DND-41 (cell line): ENCODE data around the gene ZNF236.

Experiments used
- ATAC-seq: fragments of 200-7000 bp; cut with Tn5 transposase; 3 replicates; pipeline ENCODE4 v1.9.1; 2021; ENCODE audit warnings: low read depth; ENCODE audit not compliant: insufficient read depth
- DNase-seq: peaks from one replicate; pipeline ENCODE4 v3.0.0-alpha.2; 2020
- H2AFZ ChIP-seq: 2 replicates; pipeline ENCODE4 v1.6.0; 2012; ENCODE audit warnings: low read depth, low read length
- H3K27ac ChIP-seq: 2 replicates; pipeline ENCODE4 v1.5.1; 2012; ENCODE audit warnings: low read length, inconsistent platforms
- H3K27me3 ChIP-seq: fragments of 200-600 bp; sonication (generic); 2 replicates; pipeline ENCODE4 v1.6.0; 2012; ENCODE audit warnings: low read length, mild to moderate bottlenecking, inconsistent platforms; ENCODE audit not compliant: insufficient read depth, poor library complexity
- H3K36me3 ChIP-seq: 2 replicates; pipeline ENCODE4 v1.5.1; 2012; ENCODE audit warnings: low read length, inconsistent platforms; ENCODE audit not compliant: insufficient read depth
- H3K4me1 ChIP-seq: 2 replicates; pipeline ENCODE4 v1.5.1; 2012; ENCODE audit warnings: mild to moderate bottlenecking, low read length; ENCODE audit not compliant: insufficient read depth
- H3K4me2 ChIP-seq: 2 replicates; pipeline ENCODE4 v1.6.0; 2012; ENCODE audit warnings: mild to moderate bottlenecking, moderate library complexity, low read length, inconsistent platforms; ENCODE audit not compliant: insufficient read depth
- H3K4me3 ChIP-seq, 2 experiments: fragments of 200-600 bp in 1 of 2; shearing (Covaris generic) in 1 of 2; 2 replicates each; pipeline ENCODE4 v1.5.1; 2012 to 2016; ENCODE audit warnings: inconsistent platforms in 2 of 2, low read length in 2 of 2, mild to moderate bottlenecking in 2 of 2, low read depth in 1 of 2, moderate library complexity in 1 of 2
- H3K79me2 ChIP-seq: 2 replicates; pipeline ENCODE4 v1.6.0; 2012; ENCODE audit warnings: low read length, inconsistent platforms; ENCODE audit not compliant: insufficient read depth
- H3K9ac ChIP-seq: 2 replicates; pipeline ENCODE4 v1.6.0; 2012; ENCODE audit warnings: low read depth, mild to moderate bottlenecking, inconsistent platforms, low read length, moderate library complexity
- H3K9me3 ChIP-seq: 2 replicates; pipeline ENCODE4 v1.5.1; 2012; ENCODE audit warnings: low read length, moderate library complexity, mild to moderate bottlenecking, inconsistent platforms; ENCODE audit not compliant: insufficient read depth, severe bottlenecking
- H4K20me1 ChIP-seq: 2 replicates; pipeline ENCODE4 v1.6.0; 2012; ENCODE audit warnings: low read length; ENCODE audit not compliant: insufficient read depth
- EZH2 ChIP-seq: IDR thresholded peaks from 3 replicates; pipeline ENCODE4 v1.6.1; 2012; ENCODE audit warnings: borderline replicate concordance, low read depth, mild to moderate bottlenecking, moderate library complexity, low read length, inconsistent platforms; ENCODE audit not compliant: severe bottlenecking
- TF ChIP-seq, protein P1 (sequence below): IDR thresholded peaks from 2 replicates; pipeline ENCODE4 v1.5.1; 2012; ENCODE audit warnings: borderline replicate concordance, low read length, moderate library complexity, mild to moderate bottlenecking; ENCODE audit not compliant: poor library complexity, severe bottlenecking; ENCODE audit errors: extremely low read depth

Gene ZNF236

DNA sequence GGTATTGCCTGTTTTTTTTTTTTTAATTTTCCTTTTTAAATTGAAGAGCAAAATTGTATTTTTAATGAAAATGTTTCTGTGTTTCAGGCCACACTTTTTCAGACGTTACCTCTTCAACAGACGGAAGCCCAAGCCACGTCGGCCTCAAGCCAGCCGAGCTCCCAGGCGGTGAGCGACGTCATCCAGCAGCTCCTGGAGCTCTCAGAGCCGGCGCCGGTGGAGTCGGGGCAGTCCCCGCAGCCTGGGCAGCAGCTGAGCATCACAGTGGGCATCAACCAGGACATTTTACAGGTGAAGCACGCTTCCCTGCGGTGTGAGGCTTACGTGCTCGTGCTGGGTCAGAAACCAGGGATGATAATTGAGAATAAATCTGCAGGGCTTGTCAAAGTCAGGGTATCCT, 57.7 kb downstream of the ZNF236 start:
- Histone ChIP-seq H3K9ac (no peak overlapping the region), H4K20me1 (no peaks in the 10 kb centered on the region), H3K79me2 (no peaks in the 10 kb centered on the region), H3K9me3 (no peaks in the 10 kb centered on the region), H3K4me1 (no peaks in the 10 kb centered on the region), H3K36me3 (peaks cover 83% of the 10 kb centered on the region), H2AFZ (no peak overlapping the region), H3K27me3 (no peaks in the 10 kb centered on the region), H3K4me2 (no peak overlapping the region), H3K4me3 (no peak overlapping the region), H3K27ac (no peak overlapping the region)
- TF ChIP-seq EZH2 = no peak
- TF ChIP-seq, protein P1, sequence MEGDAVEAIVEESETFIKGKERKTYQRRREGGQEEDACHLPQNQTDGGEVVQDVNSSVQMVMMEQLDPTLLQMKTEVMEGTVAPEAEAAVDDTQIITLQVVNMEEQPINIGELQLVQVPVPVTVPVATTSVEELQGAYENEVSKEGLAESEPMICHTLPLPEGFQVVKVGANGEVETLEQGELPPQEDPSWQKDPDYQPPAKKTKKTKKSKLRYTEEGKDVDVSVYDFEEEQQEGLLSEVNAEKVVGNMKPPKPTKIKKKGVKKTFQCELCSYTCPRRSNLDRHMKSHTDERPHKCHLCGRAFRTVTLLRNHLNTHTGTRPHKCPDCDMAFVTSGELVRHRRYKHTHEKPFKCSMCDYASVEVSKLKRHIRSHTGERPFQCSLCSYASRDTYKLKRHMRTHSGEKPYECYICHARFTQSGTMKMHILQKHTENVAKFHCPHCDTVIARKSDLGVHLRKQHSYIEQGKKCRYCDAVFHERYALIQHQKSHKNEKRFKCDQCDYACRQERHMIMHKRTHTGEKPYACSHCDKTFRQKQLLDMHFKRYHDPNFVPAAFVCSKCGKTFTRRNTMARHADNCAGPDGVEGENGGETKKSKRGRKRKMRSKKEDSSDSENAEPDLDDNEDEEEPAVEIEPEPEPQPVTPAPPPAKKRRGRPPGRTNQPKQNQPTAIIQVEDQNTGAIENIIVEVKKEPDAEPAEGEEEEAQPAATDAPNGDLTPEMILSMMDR = no peak
- DNase-seq = no peak
- no peak for ATAC-seq

- no peak overlapping the region for H3K4me2 ChIP-seq
- H3K9me3 ChIP-seq = no peaks in the 10 kb centered on the region
- DNase-seq = no peak
- H3K27ac ChIP-seq = no peak overlapping the region
- H3K36me3 ChIP-seq = peaks cover 85% of the 10 kb centered on the region
- H3K79me2 ChIP-seq = no peaks in the 10 kb centered on the region
- H2AFZ ChIP-seq = no peak overlapping the region
- H3K9ac ChIP-seq = no peak overlapping the region
- no peaks in the 10 kb centered on the region for H4K20me1 ChIP-seq
- no peak for ATAC-seq
- no peak overlapping the region for H3K4me3 ChIP-seq
- TF ChIP-seq, protein P1 = no peak
- no peak for TF ChIP-seq EZH2
- H3K4me1 ChIP-seq = no peaks in the 10 kb centered on the region
- H3K27me3 ChIP-seq = no peaks in the 10 kb centered on the region
Measured at GRCh38 chr18:76881744-76882143, 59.4 kb downstream of the ZNF236 start.

- Histone ChIP-seq H4K20me1 (no peaks in the 10 kb centered on the region), H3K27me3 (no peaks in the 10 kb centered on the region), H3K4me1 (no peaks in the 10 kb centered on the region), H2AFZ (no peak overlapping the region), H3K4me2 (no peak overlapping the region), H3K27ac (no peak overlapping the region), H3K9ac (no peak overlapping the region), H3K4me3 (no peak overlapping the region), H3K9me3 (no peaks in the 10 kb centered on the region), H3K79me2 (no peaks in the 10 kb centered on the region), H3K36me3 (peaks cover 84% of the 10 kb centered on the region)
- ATAC-seq = no peak
- no peak for DNase-seq
- TF ChIP-seq, protein P1 = no peak
- TF ChIP-seq EZH2 = no peak
Measured at GRCh38 chr18:76882146-76882545, 59.8 kb downstream of the ZNF236 start.

DNA sequence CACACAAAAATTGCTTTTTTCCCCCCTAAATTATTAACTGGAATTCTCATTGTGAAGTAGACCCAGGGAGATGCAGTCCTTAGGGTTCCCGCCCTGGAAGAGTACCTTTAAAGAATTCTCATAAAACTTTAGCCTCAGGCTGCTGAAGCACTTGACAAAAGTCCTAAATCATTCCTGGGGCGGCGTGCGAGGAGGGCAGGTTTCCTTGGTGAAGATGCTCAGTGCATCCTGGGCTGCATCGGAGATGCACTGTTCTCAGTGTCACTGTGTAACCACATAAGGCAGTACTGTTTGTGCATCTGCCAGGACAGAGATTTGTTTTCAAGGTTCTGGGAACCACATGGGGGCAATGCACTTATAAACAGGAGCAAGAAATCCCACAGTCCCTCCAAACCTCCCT, 62.6 kb downstream of the ZNF236 start:
- Histone ChIP-seq H3K4me2 (no peak overlapping the region), H3K36me3 (peaks cover 92% of the 10 kb centered on the region), H4K20me1 (no peaks in the 10 kb centered on the region), H3K9ac (no peak overlapping the region), H3K27ac (no peak overlapping the region), H3K27me3 (no peaks in the 10 kb centered on the region), H3K4me1 (no peaks in the 10 kb centered on the region), H3K79me2 (no peaks in the 10 kb centered on the region), H2AFZ (no peak overlapping the region), H3K9me3 (no peaks in the 10 kb centered on the region), H3K4me3 (no peak overlapping the region)
- DNase-seq (no peak), ATAC-seq (no peak)
- TF ChIP-seq, protein P1 = no peak
- TF ChIP-seq EZH2 = no peak
